GM10847 (cell line): ENCODE measurements around the gene TREM1.

ENCODE experiments used
- POLR2A ChIP-seq: IDR thresholded peaks from 2 replicates; pipeline ENCODE4 v1.6.1; 2011; ENCODE audit not compliant: insufficient read length; ENCODE audit errors: extremely low read depth

The TREM1 gene

DNA sequence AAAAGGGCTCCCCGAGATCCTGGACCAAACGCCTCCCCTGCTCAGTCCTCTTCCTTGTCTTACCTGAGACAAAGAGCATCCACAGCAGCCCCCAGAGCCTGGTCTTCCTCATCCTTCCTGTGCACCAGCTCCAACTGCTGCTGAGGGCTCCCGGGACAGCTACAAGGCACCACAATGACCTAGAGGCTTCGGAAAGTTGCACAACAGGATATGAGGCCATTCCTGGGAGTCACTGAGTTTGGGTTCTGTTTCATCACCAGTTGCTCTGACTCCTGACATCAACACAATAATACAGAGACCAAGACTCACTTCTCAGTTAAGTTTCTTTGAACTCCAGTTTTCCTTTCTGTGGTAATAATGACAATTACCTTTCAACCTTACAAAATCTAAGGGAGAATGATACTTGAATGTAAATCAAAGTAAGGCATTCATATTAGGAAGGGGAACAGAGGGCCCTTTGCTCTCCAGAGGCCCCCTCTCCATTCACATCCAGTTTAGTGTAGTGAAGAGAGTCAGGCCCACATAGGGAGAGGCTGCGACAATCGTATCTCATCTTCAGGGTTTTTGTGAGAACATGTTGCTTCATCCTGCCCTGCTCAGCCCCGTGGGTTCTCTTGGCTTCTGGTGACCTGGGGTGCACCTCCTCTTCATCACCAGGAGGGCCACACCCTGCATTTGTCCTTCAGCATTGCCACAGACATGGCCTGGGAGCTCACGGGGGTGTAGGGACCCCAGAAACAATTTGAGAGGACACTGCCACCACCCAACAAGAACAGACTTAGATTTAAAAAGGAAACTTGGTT lies at the start of gene TREM1:
TREM1 (minus strand) TSS at position 139 of the 803 bp plus-strand sequence; CDS start at position 112, 27 bp downstream.
- no peak for TF ChIP-seq POLR2A

DNA sequence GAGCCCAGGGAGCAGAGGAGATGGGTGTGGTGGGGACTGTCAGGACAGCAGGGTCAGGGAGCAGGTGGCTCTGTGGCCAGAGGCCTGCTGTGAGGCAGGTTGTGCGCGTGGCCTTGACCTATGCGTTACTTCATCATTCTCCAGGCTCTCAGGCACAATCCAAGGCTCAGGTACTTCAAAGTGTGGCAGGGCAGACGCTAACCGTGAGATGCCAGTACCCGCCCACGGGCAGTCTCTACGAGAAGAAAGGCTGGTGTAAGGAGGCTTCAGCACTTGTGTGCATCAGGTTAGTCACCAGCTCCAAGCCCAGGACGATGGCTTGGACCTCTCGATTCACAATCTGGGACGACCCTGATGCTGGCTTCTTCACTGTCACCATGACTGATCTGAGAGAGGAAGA lies 49.5 kb upstream of the TREM1 start:
- no peak for TF ChIP-seq POLR2A

DNA sequence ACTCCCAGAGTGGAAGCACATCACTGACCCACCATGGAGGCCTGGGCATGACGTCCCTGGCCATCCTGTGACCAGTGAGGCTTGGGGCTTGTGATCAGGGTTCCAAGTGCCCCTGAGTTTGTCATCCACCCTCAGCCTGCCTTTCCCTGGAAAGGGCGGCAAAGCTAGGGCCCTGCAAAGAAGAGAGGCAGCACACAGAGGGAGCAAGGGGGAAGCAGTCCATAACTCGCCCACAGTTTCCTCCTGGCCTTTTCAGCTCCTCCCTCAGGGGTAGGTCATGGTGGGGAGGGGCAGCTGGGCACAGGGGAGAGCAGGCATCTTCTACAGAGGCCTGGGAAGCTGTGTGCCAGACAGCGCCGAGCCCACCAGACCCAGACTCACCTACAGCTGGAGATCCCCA lies 48.8 kb upstream of the TREM1 start, which contains the start of gene NCR2:
NCR2 (plus strand) TSS at position 313 of the 400 bp plus-strand sequence. CDS start 269 bp downstream, outside the sequence.
- no peak for TF ChIP-seq POLR2A

- no peak for TF ChIP-seq POLR2A
Observed at GRCh38 chr6:41334482-41335040, 48.1 kb upstream of the TREM1 start.

DNA sequence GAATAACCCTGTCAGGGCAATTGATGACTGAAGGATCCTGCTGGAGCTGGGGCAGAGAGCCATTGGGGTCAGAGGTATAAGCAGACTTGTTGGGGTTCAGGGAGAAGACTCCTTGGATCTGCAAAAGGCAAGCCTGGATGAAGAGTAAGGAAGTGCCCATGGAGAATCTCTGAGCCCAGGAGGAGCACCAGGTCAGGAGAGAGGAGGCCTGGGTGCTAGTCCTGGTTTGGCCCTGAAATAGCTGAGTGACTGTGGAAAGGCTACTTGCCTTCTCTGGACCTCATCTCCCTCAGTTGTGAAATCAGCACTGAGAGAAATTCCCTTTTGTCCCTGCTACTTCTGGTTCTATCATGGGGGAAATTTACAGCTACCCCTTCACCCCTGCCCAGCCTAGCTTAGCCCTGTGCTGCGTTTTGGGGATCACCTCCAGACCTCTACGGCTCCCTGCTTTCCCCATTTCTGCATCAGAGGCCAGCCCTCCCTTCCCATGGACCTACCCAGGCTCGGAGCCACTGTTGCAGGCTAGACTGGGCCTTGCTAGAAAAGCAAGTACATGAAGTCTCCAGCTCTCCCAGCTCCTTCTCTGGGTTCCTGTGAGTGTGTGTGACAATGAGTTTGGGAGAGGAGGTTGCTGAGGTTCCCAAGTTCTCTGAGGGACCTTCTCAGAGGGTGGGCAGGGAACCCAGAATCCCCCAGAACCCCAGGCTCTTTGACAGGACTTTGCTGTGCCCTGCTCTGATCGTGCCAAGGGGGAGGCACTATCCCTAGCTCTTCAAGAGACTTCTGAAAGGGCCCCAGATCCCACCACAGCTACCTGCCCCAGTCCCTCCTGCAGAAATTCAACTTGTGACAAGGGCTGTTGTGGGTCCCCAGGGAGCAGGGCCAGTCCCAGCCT lies 46.6 kb upstream of the TREM1 start:
- no peak for TF ChIP-seq POLR2A

- no peak for TF ChIP-seq POLR2A
Observed at GRCh38 chr6:41332241-41332640, 45.8 kb upstream of the TREM1 start.

- TF ChIP-seq POLR2A = no peak
Observed at GRCh38 chr6:41331401-41332150, 45.1 kb upstream of the TREM1 start.

DNA sequence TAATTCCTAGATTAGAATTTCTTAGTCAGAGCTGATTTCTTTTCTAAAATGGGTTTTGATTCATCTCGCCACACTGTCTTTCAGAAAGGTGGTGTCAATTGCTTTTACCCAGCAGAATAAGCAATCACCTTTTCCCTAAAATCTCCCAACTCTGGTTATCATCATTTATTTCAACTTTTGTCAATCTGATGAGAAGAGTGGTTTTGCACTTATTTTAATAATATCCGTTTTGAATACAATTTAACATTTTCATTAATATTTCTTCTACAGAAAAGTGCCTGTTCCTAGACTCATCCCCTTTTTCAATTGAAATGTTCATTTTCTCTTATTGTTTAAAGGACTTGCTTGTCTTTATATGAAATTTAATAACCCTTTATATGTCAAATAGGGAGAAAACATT lies 40.7 kb upstream of the TREM1 start:
- TF ChIP-seq POLR2A = no peak

DNA sequence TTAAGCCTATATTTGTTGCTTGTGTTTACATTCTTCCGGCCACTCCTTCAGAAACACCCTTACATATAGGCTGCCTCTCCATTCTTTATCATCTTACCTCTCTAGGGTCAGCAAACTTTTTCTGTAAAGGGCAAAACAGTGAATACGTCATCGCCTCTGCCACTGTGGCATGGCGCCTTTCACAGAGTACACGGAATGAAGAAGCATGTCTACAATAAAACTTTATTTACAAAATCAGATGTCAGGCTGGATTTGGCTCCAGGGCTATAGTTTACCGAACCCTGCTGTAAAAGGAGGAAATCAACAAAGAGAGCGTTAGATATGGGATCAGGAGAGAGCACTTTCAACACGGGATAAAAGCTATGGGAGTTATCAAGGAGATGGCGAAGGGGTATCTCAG lies 39.6 kb upstream of the TREM1 start:
- TF ChIP-seq POLR2A = no peak

DNA sequence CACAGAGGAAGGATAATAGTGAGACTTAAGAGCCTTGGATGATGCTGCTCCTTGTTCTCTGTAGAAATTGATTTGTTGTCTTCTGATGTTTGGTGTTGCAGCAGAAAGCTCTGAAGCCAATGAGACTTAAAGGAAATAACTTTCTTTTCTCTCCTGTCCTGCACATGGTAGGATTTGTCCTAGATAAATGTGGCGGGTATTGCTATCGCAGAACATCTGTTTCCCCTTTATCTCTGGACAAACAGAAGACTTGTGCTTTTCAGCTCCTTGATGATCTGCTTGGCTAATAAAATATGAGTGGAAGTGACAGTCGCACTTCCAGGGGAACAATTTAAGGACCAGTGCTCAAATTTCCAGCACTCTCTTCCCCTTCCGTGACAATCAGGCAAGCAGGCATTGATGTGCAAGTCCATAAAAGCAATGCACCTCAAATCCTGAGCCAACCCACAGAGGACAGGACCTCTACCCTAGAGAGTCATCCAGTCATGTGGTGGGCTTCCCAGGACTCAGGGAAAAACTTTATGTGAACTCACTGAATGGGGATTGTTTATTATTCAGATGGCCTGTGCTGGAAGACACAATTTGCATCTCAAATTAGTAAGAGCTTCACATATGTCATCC lies 39.1 kb upstream of the TREM1 start:
- TF ChIP-seq POLR2A = no peak

GRCh38 chr6:41321183-41321582 lies 34.7 kb upstream of the TREM1 start:
- TF ChIP-seq POLR2A = no peak

DNA sequence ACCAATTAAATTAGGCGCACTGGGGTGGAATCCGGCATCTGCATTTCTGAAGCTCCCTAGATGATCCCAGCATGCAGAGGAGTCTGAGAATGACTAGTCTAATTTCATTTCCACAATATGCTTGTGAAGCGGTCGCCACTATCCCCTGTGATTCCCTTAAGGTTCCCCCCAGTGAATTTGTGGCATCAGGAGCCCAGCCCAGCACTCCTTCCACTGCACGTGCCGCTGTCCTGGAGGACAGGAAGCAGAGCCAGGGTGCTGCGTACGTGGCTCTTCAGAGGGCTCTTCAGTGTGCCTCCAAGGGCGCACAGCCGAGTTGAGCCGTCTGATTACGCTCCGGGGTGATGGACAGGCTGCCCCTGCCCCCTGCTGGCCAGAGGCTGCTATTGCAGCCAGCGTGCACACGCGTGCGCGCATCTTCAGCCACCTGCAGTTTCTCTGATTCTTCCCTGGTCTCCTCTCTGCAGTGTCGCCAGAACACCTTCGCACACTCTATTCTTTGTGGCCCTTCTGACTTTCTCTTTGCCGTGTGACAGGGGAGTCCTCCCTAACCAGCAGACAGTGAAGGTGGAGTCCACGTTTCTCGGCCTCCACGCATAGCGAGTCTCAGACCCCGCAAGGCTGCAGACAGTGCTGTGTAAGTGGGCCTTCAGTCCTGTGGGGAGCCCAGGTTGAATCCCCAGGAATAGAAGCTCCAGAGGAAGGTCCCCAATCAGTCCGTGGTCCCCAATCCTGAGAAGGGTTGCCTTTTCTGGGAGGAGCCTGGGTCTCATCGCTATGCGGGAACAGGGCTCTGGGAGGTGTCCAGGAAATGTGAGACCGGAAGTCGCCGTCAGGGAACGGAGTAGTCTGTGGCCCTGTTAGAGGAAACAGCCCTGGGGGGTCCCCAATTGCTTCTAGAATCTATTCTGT lies 32.4 kb upstream of the TREM1 start:
- TF ChIP-seq POLR2A = no peak

DNA sequence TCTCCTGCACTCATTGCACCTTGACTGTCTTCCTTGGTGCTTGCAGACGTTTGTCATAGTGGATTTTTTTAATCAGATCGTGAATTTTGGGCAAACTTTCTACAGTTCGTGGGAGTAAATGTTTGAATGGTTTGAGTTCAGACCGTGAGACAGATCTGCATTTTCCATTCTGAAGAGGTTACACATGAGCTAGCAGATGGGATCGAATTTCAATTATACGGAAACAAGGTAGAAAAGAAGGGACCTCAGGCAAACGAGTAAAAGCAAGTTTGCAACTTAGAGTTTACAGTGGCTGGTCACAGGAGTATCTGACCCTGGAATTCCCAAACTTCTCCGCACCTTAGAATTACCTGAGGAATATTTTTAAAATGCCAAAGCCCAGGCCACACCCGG lies 31.8 kb upstream of the TREM1 start:
- no peak for TF ChIP-seq POLR2A
